ENCODE data around the gene RNASEH2A.

The RNASEH2A gene

GRCh38 chr19:12783291-12783848 is 23.0 kb upstream of the RNASEH2A start:
- no peak for DNase-seq

DNA sequence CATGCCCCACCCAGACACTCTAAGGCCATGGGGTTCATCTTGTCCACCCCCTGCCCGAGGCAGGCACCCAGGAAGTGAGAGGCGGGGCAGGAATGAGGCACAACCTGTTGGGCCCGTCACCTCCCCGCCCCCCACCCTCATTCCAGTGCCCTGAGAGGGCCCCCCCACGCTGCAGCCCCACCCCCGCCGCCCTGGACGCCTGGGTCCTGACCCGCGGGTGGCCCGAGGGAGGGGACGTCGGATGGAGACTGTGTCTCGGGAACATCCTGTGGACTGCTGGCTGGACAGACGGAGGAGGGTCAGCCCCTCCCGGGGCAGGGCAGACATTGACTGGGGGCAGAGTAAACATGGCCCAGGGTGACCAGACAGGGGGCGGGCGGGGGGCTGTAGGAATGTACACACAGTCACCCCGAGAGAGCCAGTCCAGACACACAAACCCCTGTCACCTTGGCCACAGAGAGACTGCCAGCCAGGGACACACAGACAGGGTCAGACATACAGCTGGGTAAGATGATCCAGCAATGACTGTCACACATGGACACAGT is 22.5 kb upstream of the RNASEH2A start:
- no peak for DNase-seq

- no peak for DNase-seq
Measured at GRCh38 chr19:12784394-12784870, 22.0 kb upstream of the RNASEH2A start.

DNA sequence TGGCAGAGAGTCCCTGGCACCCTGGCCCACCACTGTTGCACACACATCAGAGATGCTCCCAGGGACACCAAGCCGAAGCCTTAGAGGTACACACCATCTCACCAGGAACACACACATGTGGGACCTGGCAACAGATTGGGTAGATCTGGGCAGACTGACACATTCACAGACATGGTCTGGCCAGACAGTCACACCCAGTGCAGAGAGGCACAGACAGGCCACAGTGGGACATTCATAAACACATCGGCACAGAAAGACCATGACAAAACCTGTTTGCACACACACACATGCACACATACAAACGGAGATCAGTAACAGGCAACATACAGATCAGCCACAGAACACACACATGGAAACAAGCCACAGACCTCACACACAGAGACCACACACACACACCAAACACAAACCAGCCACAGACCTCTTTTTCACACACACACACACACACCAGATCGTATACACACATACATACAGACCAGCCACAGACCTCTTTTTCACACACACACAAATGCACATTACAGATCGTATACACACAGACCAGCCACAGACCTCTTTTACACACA is 21.4 kb upstream of the RNASEH2A start:
- DNase-seq: no peak

GRCh38 chr19:12785431-12786031 is 20.9 kb upstream of the RNASEH2A start:
- no peak for DNase-seq

DNA sequence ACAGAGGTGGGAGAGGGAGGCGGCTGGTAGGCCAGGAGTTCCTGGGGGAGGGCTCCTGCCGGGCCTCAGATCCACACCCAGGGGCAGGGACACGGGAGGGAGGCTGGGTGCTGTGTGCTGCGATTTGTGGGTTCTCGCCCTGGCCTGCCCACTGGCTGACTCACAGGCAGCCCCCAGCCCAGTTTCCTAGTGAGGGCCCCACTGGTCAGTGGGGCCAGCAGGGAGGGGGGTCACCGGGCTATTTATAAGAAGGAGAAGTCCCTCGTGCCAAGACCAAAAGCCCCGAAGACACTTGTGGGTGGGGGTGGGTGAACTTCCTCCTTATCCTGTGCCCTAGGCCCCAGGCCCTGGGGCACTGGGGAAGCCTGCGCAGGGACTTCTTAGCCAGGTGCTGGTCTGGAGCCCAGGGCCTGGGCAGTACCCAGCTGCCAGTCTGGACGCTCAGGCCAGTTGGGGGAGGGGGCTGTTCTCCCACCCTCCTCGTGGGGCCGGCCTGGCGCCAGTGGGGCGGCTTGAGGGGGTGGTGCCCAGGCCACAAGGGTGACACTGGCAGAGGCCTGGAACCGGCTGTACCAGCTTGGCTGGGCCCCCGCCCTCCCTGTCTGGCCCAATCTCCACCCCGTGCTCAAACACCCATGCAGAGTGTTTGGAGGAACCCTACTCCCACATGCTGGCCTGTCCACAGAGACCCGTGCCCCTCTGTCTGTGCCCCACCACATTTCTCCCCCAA is 20.1 kb upstream of the RNASEH2A start:
- no peak for DNase-seq

DNA sequence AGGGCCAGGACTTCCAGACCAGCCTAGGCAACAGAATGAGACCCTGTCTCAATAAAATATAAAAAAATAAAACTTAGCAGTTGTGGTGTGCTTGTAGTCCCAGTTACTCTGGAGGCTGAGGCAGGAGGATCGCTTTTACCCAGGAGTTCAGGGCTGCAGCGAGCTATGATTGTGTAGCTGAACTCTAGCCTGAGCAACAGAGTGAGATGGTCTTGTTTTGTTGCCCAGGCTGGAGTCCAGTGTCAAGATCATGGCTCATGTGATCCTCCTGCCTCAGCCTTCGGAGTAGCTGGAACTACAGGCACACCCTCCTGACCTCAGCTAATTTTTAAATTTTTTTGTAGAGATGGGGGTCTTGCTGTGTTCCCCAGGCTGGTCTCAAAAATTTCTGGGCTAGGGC is 19.4 kb upstream of the RNASEH2A start:
- DNase-seq: no peak

- no peak for DNase-seq
Measured at GRCh38 chr19:12787458-12787857, 18.9 kb upstream of the RNASEH2A start.

GRCh38 chr19:12788042-12788681 is 18.2 kb upstream of the RNASEH2A start:
- no peak for DNase-seq

DNA sequence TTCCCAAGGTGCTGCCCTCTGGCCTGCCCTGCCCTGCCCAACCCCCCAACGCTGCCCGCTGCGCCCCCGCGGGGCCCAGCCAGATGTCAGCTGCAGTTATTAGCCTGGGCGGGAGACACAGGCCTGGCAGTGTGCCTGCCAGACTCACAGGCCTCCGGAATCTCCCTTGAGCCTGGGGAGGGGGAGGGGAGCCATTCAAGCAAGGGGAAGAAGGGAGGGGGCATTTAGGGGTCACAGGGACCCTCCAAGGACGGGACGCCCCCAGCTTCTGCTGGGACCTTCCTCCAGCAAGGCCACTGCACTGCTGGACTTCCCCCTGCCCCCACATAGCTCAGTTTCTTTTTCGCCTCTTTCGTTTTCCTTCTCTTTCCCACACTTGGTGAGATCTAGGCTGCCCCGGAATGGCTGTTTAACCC is 17.7 kb upstream of the RNASEH2A start:
- DNase-seq: no peak

DNA sequence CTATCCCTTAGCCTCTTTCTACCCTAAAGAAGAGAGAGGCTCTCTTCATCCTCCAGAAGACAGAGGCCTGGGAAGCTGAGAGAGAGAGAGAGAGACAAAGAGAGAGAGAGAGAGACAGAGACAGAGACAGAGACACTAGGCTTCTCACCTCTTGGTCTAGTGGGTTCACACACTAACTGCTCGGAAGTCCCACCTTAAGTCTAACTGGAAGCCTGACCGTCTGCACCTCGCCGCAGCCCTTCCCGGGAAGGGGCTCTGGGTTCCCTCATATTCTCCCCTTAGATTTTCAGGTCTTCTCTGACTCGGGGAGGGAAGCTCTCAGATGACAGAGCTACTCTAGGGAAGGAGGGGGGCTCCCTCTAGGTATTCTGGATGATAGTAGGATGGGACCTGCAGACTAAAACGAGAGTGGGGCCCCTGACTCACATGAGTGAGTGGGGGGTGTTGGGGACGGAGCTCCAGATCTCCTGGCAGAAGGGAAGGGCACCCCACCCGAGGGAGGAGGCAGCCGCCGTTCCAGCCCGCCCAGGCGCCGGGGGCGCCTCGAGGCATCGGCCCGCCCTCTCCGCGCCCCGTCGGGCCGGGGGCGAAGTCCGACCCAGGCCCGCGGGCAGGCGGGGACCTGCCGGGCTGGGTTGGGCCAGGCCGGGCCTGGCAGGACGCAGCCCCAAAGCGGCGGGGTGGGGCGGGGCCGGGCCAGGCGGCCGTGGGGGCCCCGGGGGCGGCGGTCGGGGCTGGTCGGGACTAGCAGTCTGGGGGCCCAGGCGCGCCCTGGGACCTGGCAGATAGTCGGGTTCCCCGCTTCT is 17.1 kb upstream of the RNASEH2A start:
- DNase-seq: no peak

DNA sequence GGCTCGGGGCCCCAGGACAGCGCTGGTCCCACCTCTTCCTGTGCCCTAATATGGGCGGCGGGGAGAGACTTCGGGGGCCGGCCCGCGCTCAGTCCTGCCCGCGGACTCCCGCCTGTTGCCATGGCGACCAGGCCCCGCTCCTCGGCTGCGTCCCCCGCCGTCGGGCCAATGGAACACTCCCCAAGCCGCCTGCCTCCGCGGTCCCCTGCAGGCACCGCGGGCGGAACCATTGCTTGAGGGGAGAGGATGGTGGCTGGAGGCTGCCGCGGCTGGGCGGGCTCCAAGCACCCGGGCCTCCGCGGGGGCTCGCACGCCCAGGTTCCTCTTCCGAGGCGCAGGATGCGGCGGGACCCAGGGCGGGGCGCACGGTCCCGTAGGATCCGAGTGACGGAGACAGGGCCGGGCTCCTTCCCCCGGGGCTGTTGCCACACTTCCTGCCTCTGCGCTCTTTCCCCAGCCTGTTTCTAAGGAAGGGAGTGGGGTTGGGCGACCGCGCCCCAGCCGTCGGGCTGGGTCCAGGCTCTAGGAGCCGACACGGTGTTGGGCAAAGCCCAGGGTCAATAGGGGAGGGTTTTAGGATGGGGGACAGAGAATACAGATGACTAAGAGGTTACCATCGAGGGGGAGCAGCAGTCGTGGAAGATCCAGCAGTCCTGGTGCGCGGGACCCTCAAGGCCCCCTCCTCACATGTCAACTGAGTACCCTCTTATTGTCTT is 16.3 kb upstream of the RNASEH2A start:
- peak; percentile 88 for DNase-seq

DNA sequence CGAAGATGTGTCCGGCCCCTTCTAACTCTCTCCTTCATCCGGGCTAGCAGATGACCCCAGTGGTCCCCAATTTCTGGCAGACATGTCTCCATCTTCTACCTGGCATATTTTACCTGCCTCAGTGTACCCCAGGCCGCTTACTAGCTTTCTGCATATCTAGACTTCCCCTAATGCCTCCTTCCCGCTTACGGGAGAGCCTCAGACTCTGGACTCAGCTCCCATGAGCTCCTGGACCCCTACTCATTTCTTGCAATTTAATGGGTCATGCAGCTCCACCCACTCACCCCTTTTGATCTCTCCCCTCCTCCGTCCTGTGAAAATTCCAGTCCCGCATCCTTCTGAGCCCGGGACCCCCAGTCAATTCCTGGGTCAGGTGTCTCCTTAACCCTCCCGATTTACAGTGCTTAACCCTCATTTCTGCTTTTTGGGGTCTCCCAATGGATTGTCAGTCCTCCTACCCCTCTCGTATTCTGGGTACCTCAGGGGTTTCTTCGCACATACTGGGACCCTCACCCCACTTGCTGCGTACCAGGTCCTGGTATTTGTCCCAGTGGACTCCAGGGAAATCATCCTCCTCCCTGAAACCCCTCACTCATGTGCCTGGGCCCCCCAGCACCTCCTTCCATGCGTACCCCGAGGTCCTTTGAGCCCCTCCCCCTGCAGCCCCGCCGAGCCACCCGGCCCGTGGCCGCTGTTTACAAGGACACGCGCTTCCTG is 15.6 kb upstream of the RNASEH2A start:
- DNase-seq: no peak

DNA sequence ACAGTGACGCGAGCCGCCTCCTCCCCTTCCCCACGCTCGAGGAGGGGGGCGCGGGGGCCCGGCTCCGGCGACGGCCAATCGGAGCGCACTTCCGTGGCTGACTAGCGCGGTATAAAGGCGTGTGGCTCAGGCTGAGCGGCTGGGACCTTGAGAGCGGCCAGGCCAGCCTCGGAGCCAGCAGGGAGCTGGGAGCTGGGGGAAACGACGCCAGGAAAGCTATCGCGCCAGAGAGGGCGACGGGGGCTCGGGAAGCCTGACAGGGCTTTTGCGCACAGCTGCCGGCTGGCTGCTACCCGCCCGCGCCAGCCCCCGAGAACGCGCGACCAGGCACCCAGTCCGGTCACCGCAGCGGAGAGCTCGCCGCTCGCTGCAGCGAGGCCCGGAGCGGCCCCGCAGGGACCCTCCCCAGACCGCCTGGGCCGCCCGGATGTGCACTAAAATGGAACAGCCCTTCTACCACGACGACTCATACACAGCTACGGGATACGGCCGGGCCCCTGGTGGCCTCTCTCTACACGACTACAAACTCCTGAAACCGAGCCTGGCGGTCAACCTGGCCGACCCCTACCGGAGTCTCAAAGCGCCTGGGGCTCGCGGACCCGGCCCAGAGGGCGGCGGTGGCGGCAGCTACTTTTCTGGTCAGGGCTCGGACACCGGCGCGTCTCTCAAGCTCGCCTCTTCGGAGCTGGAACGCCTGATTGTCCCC is 14.9 kb upstream of the RNASEH2A start, which contains the start of gene JUNB:
JUNB (plus strand) TSS at position 142 of the 706 bp plus-strand sequence; CDS start at position 428, 286 bp downstream.
- DNase-seq: peak; percentile 82

DNA sequence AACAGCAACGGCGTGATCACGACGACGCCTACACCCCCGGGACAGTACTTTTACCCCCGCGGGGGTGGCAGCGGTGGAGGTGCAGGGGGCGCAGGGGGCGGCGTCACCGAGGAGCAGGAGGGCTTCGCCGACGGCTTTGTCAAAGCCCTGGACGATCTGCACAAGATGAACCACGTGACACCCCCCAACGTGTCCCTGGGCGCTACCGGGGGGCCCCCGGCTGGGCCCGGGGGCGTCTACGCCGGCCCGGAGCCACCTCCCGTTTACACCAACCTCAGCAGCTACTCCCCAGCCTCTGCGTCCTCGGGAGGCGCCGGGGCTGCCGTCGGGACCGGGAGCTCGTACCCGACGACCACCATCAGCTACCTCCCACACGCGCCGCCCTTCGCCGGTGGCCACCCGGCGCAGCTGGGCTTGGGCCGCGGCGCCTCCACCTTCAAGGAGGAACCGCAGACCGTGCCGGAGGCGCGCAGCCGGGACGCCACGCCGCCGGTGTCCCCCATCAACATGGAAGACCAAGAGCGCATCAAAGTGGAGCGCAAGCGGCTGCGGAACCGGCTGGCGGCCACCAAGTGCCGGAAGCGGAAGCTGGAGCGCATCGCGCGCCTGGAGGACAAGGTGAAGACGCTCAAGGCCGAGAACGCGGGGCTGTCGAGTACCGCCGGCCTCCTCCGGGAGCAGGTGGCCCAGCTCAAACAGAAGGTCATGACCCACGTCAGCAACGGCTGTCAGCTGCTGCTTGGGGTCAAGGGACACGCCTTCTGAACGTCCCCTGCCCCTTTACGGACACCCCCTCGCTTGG is 14.1 kb upstream of the RNASEH2A start:
- DNase-seq: peak; percentile 54

DNA sequence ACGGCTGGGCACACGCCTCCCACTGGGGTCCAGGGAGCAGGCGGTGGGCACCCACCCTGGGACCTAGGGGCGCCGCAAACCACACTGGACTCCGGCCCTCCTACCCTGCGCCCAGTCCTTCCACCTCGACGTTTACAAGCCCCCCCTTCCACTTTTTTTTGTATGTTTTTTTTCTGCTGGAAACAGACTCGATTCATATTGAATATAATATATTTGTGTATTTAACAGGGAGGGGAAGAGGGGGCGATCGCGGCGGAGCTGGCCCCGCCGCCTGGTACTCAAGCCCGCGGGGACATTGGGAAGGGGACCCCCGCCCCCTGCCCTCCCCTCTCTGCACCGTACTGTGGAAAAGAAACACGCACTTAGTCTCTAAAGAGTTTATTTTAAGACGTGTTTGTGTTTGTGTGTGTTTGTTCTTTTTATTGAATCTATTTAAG is 13.5 kb upstream of the RNASEH2A start:
- no peak for DNase-seq

- DNase-seq: peak; percentile 79
Measured at GRCh38 chr19:12793290-12794195, 12.8 kb upstream of the RNASEH2A start.
